ENCODE results near the gene DDX55.
"Not testable (repeated sequence)": the region's sequence is repeated elsewhere in the genome, so short reads cannot be mapped to it uniquely, and the experiment has no call there.

The DDX55 gene

GRCh38 chr12:123601602-123602489 lies at the start of gene DDX55:
Gene DDX55 (plus strand): TSS chr12:123602099. CDS start chr12:123602149, 50 bp downstream.
- DNase-seq = peak; percentile 78

GRCh38 chr12:123554136-123554535 lies 47.8 kb upstream of the DDX55 start:
- peak; percentile 73 for DNase-seq

GRCh38 chr12:123554843-123555242 lies 47.1 kb upstream of the DDX55 start:
- DNase-seq = peak; percentile 9

GRCh38 chr12:123558487-123558886 lies 43.4 kb upstream of the DDX55 start:
- DNase-seq = not testable (repeated sequence)

- peak; percentile 27 for DNase-seq
Observed at GRCh38 chr12:123559468-123559867, 42.4 kb upstream of the DDX55 start.

GRCh38 chr12:123571343-123571813 lies 30.5 kb upstream of the DDX55 start:
- no peak for DNase-seq

GRCh38 chr12:123572391-123572790 lies 29.5 kb upstream of the DDX55 start:
- DNase-seq = no peak

- no peak for DNase-seq
Observed at GRCh38 chr12:123573870-123574269, 28.0 kb upstream of the DDX55 start.

GRCh38 chr12:123576611-123577010 lies 25.3 kb upstream of the DDX55 start:
- DNase-seq = no peak

- DNase-seq = no peak
Observed at GRCh38 chr12:123578243-123578642, 23.7 kb upstream of the DDX55 start.

- not testable (repeated sequence) for DNase-seq
Observed at GRCh38 chr12:123578829-123579228, 23.1 kb upstream of the DDX55 start.

GRCh38 chr12:123580772-123581171 lies 21.1 kb upstream of the DDX55 start:
- DNase-seq = no peak

GRCh38 chr12:123591702-123592481 lies 10.0 kb upstream of the DDX55 start:
- no peak for DNase-seq

GRCh38 chr12:123595729-123596128 lies 6.2 kb upstream of the DDX55 start:
- DNase-seq = no peak

- no peak for DNase-seq
Observed at GRCh38 chr12:123597100-123597499, 4.8 kb upstream of the DDX55 start.

GRCh38 chr12:123598522-123598921 lies 3.4 kb upstream of the DDX55 start:
- no peak for DNase-seq

GRCh38 chr12:123599310-123599709 lies 2.6 kb upstream of the DDX55 start:
- DNase-seq = no peak

GRCh38 chr12:123599721-123600120 lies 2.2 kb upstream of the DDX55 start:
- no peak for DNase-seq

GRCh38 chr12:123602651-123603195 lies 824 bp downstream of the DDX55 start:
- DNase-seq = peak; percentile 44

- DNase-seq = not testable (repeated sequence)
Observed at GRCh38 chr12:123603495-123603894, 1.6 kb downstream of the DDX55 start.

- DNase-seq = no peak
Observed at GRCh38 chr12:123607756-123608155, 5.9 kb downstream of the DDX55 start.

GRCh38 chr12:123608182-123608581 lies 6.3 kb downstream of the DDX55 start:
- DNase-seq = no peak

GRCh38 chr12:123614110-123614509 lies 12.2 kb downstream of the DDX55 start:
- no peak for DNase-seq

Measured in MV-4-11 (cell line).